NCI-H2196 (cell line): ENCODE results near the gene KMT2B.

Source experiments
- DNase-seq: peaks from one replicate; lab custom pipeline; 2025; ENCODE audit not compliant: unreplicated experiment; lab: John Stamatoyannopoulos, UW

KMT2B gene

GRCh38 chr19:35727053-35727955 lies 9.5 kb downstream of the KMT2B start:
- DNase-seq = no peak

- DNase-seq = no peak
Measured at GRCh38 chr19:35727956-35728706, 10.3 kb downstream of the KMT2B start.

GRCh38 chr19:35729021-35729420 lies 11.2 kb downstream of the KMT2B start:
- DNase-seq = no peak

- DNase-seq = no peak
Measured at GRCh38 chr19:35729763-35730162, 12.0 kb downstream of the KMT2B start.

GRCh38 chr19:35730326-35730725 lies 12.5 kb downstream of the KMT2B start:
- no peak for DNase-seq

- DNase-seq = no peak
Measured at GRCh38 chr19:35731353-35731752, 13.6 kb downstream of the KMT2B start.

GRCh38 chr19:35731779-35732405 lies 14.1 kb downstream of the KMT2B start:
- DNase-seq = no peak

- DNase-seq = no peak
Measured at GRCh38 chr19:35732540-35733179, 14.9 kb downstream of the KMT2B start.

GRCh38 chr19:35733180-35734125 lies 15.7 kb downstream of the KMT2B start:
- no peak for DNase-seq

- no peak for DNase-seq
Measured at GRCh38 chr19:35734273-35734672, 16.5 kb downstream of the KMT2B start.

- DNase-seq = no peak
Measured at GRCh38 chr19:35734889-35735288, 17.1 kb downstream of the KMT2B start.

GRCh38 chr19:35736913-35737886 lies 19.4 kb downstream of the KMT2B start:
- no peak for DNase-seq

- no peak for DNase-seq
Measured at GRCh38 chr19:35738021-35738886, 20.5 kb downstream of the KMT2B start.

- no peak for DNase-seq
Measured at GRCh38 chr19:35738887-35739229, 21.1 kb downstream of the KMT2B start.

GRCh38 chr19:35739275-35740107 lies 21.7 kb downstream of the KMT2B start:
- no peak for DNase-seq

- no peak for DNase-seq
Measured at GRCh38 chr19:35740108-35740422, 22.3 kb downstream of the KMT2B start.

GRCh38 chr19:35740423-35741202 lies 22.8 kb downstream of the KMT2B start:
- peak; percentile 98 for DNase-seq
